HepG2 (cell line): ENCODE data around the gene CAPN11.

ENCODE experiments used
- CBX5 ChIP-seq: sonication (generic); formaldehyde crosslinking; IDR thresholded peaks from 2 replicates; pipeline ENCODE4 v1.4.0; 2020; ENCODE audit warnings: missing genetic modification reagents, borderline replicate concordance
- EP300 ChIP-seq, 3 experiments: sonication (generic) in 1 of 3; formaldehyde crosslinking in 1 of 3; IDR thresholded peaks; 2 replicates each; pipeline versions ENCODE4 v1.5.1 to v1.6.1; 2011 to 2020; ENCODE audit warnings: low read depth in 2 of 3, low read length in 2 of 3, borderline replicate concordance in 1 of 3, improper control_type of control experiment in 1 of 3, mild to moderate bottlenecking in 1 of 3, missing genetic modification reagents in 1 of 3, moderate library complexity in 1 of 3
- FIP1L1 ChIP-seq: fragments of 200-400 bp; formaldehyde crosslinking; IDR thresholded peaks from 2 replicates; pipeline ENCODE4 v1.6.1; 2018; ENCODE audit warnings: low read depth, mild to moderate bottlenecking, low read length, moderate library complexity, borderline replicate concordance; ENCODE audit not compliant: insufficient read depth
- HMG20B ChIP-seq: conservative IDR thresholded peaks from 2 replicates; pipeline ENCODE4 v1.6.1; 2016; ENCODE audit warnings: missing genetic modification reagents, missing compliant biosample characterization
- SIN3A ChIP-seq: IDR thresholded peaks from 2 replicates; pipeline ENCODE4 v1.6.1; 2011; ENCODE audit warnings: low read depth, mild to moderate bottlenecking, control low read depth, low read length, borderline replicate concordance
- ZNF556 ChIP-seq: sonication (generic); formaldehyde crosslinking; IDR thresholded peaks from 2 replicates; pipeline ENCODE4 v1.4.0; 2020; ENCODE audit warnings: mild to moderate bottlenecking, missing genetic modification reagents, borderline replicate concordance
- ZNF646 ChIP-seq: sonication (generic); formaldehyde crosslinking; IDR thresholded peaks from 2 replicates; pipeline ENCODE4 v1.9.0; 2021; ENCODE audit warnings: mild to moderate bottlenecking, missing genetic modification reagents

- TF ChIP-seq SIN3A (no peak), FIP1L1 (no peak), EP300 (IDR thresholded peaks at IDR 0.05; ENCODE audit: low read depth in 2 of 2, low read length in 2 of 2) (no peak), EP300 (CRISPR knock-in tag; IDR thresholded peaks at IDR 0.05; ENCODE audit: borderline replicate concordance) (no peak), HMG20B (CRISPR knock-in tag) (no peak), CBX5 (CRISPR knock-in tag) (no peak), ZNF646 (no peak), ZNF556 (no peak)
Measured at GRCh38 chr6:44169886-44170570, 11.4 kb downstream of the CAPN11 start.
